ENCODE results near the gene WDR55.
"Not testable (repeated sequence)": the region's sequence is repeated elsewhere in the genome, so short reads cannot be mapped to it uniquely, and the experiment has no call there.

Gene WDR55

GRCh38 chr5:140713562-140714094 is 48.9 kb downstream of the WDR55 start:
- no peak for DNase-seq

- DNase-seq, result not testable (repeated sequence)
These were observed 51.5 kb downstream of the WDR55 start for GRCh38 chr5:140716238-140716637.

GRCh38 chr5:140718266-140718592 is 53.5 kb downstream of the WDR55 start:
- no peak for DNase-seq

- not testable (repeated sequence) for DNase-seq
These were observed 56.0 kb downstream of the WDR55 start for GRCh38 chr5:140720738-140721137.

GRCh38 chr5:140721395-140721794 is 56.7 kb downstream of the WDR55 start:
- not testable (repeated sequence) for DNase-seq
